Measurements from ENCODE around the gene FAM131A.

The FAM131A gene

GRCh38 chr3:184308744-184309143 lies 28.7 kb upstream of the FAM131A start:
- no peaks in the 10 kb centered on the region for H3K4me1 ChIP-seq (ENCODE audit: control insufficient read depth, insufficient read depth, low read length)
- peaks cover 0 to 59% of the 10 kb centered on the region in 2 experiments; a peak in 2 of 3 replicates for H3K36me3 ChIP-seq (ENCODE audit: control insufficient read depth in 2 of 2, insufficient read depth in 1 of 2, low read length in 2 of 2)
- CTCF ChIA-PET: interaction anchor here (0.6 kb wide), 1 partner anchor 13 kb away, joined by 3 read pairs; no protein-coding TSS in a partner anchor
- H3K27ac ChIP-seq (ENCODE audit: extremely low read depth, low read depth, low read length): no peak overlapping the region
- TF ChIP-seq ZNF768 (tag by site-specific recombination; IDR thresholded peaks at IDR 0.05) (no peak), SP7 (tag by site-specific recombination; IDR thresholded peaks at IDR 0.05) (no peak), ZNF548 (tag by site-specific recombination; IDR thresholded peaks at IDR 0.05) (no peak), ZNF175 (tag by site-specific recombination; IDR thresholded peaks at IDR 0.05) (no peak), ZNF501 (tag by site-specific recombination; IDR thresholded peaks at IDR 0.05) (no peak), PRDM1 (tag by site-specific recombination; IDR thresholded peaks at IDR 0.05) (no peak), ZNF791 (tag by site-specific recombination; IDR thresholded peaks at IDR 0.05) (no peak), ZNF792 (tag by site-specific recombination; IDR thresholded peaks at IDR 0.05) (no peak)
- H3K4me3 ChIP-seq (ENCODE audit: low read depth, low read length): no peak overlapping the region
- POLR2A ChIA-PET: no interaction called here
- H3K9me3 ChIP-seq (ENCODE audit: control insufficient read depth, insufficient read depth, low read depth, low read length): no peaks in the 10 kb centered on the region

GRCh38 chr3:184311633-184312032 lies 25.8 kb upstream of the FAM131A start:
- CTCF ChIA-PET: interaction anchor here (0.6 kb wide), 1 partner anchor 25 kb away, joined by 3 read pairs; no protein-coding TSS in a partner anchor
- Histone ChIP-seq H3K4me3 (ENCODE audit: low read depth, low read length) (no peak overlapping the region), H3K4me1 (ENCODE audit: control insufficient read depth, insufficient read depth, low read length) (0 out of 2 replicates have a peak, but pooled peaks cover under 1% of the 10 kb centered on the region), H3K9me3 (ENCODE audit: control insufficient read depth, insufficient read depth, low read depth, low read length) (no peaks in the 10 kb centered on the region), H3K36me3 (ENCODE audit: control insufficient read depth in 2 of 2, insufficient read depth in 1 of 2, low read length in 2 of 2) (peaks cover 0 to 46% of the 10 kb centered on the region in 2 experiments; a peak in 2 of 3 replicates), H3K27ac (ENCODE audit: extremely low read depth, low read depth, low read length) (no peak overlapping the region)
- no peak for TF ChIP-seq ZNF670 (tag by site-specific recombination; IDR thresholded peaks at IDR 0.05; ENCODE audit: low read depth)
- TF ChIP-seq ZNF280C (tag by site-specific recombination; IDR thresholded peaks at IDR 0.05): no peak
- peak; percentile 75 for TF ChIP-seq ZNF692 (tag by site-specific recombination; IDR thresholded peaks at IDR 0.05)
- TF ChIP-seq ZNF701 (tag by site-specific recombination; IDR thresholded peaks at IDR 0.05): no peak
- no peak for TF ChIP-seq ZNF214 (tag by site-specific recombination; IDR thresholded peaks at IDR 0.05; ENCODE audit: borderline replicate concordance)
- TF ChIP-seq ZNF654 (tag by site-specific recombination; IDR thresholded peaks at IDR 0.05; ENCODE audit: low read depth): no peak
- TF ChIP-seq SP2 (tag by site-specific recombination; IDR thresholded peaks at IDR 0.05): no peak
- TF ChIP-seq ATF2 (tag by site-specific recombination; IDR thresholded peaks at IDR 0.05; ENCODE audit: low read depth): no peak
- 0 out of 2 replicates have a peak, but pooled peaks have one; percentile 17 for TF ChIP-seq PRDM1 (tag by site-specific recombination; IDR thresholded peaks at IDR 0.05)
- no peak for TF ChIP-seq ZNF660 (tag by site-specific recombination; IDR thresholded peaks at IDR 0.05)
- TF ChIP-seq MEIS1 (CRISPR knock-in tag; IDR thresholded peaks at IDR 0.05; ENCODE audit: borderline replicate concordance): no peak
- TF ChIP-seq ZFP69B (tag by site-specific recombination; IDR thresholded peaks at IDR 0.05): 0 out of 2 replicates have a peak, but pooled peaks have one; percentile 55
- POLR2A ChIA-PET: interaction anchor here (1.4 kb wide), 1 partner anchor 9 kb away, joined by 3 read pairs; no protein-coding TSS in a partner anchor
